Measurements from ENCODE around the gene LRRTM4. TPM values are rescaled to one million over a fixed set of nuclear protein-coding genes. Genes with fewer than 3 reads are reported as not detected.

The LRRTM4 gene
- polyA plus RNA-seq, 1 of the 3 experiments (the other 2 are of a cell fraction), result 0.10 TPM

DNA sequence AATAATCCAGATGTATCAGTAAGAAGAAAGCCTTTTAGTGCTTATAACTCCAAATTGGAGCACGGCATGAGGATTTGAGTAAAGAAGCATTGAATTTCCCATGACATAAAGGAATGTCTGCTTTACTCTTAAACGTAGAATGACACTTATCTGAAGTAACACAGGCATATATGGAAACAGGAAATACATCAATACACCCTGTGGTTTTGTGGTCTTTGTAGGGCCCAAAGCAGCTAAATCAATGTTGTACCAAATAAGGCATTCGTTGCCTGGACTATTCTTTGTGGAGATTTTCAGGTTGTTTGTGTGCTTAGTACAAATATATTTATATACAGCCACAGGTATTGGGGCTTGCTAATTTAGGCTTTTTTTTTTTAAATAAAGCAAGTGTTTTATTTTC, 660.5 kb downstream of the LRRTM4 start:
- Histone ChIP-seq H3K9me2 (no peaks in the 10 kb centered on the region), H3K79me2 (ENCODE audit: insufficient read depth) (no peaks in the 10 kb centered on the region), H3F3A (replicated peaks; ENCODE audit: insufficient read depth) (no peaks in the 10 kb centered on the region), H3K9ac (no peak overlapping the region), H4K20me1 (ENCODE audit: insufficient read depth) (no peaks in the 10 kb centered on the region), H3K4me3 (ENCODE audit: low read depth in 2 of 2, low read length in 1 of 2) (no peak overlapping the region), H3K4me1 (ENCODE audit: control insufficient read depth in 1 of 2, insufficient read depth in 2 of 2, low read depth in 1 of 2, low read length in 1 of 2) (no peaks in the 10 kb centered on the region), H3K36me3 (replicated peaks in 1 of 2; ENCODE audit: control insufficient read depth in 1 of 2, insufficient read depth in 2 of 2, low read length in 1 of 2) (no peaks in the 10 kb centered on the region), H3K27me3 (ENCODE audit: insufficient read depth) (no peaks in the 10 kb centered on the region), H3K27ac (ENCODE audit: low read depth in 2 of 2, low read length in 1 of 2) (no peak overlapping the region), H3K9me3 (no peaks in the 10 kb centered on the region), H3K4me2 (no peak overlapping the region), H2AFZ (ENCODE audit: low read depth) (no peak overlapping the region)
- ChIA-PET CTCF (no interaction called here), POLR2A (no interaction called here)
- WGBS (ENCODE audit: low lambda C conversion rate), result 26% methylated on average over 3 of the region's 3 CpGs
- no peak for DNase-seq
- TF ChIP-seq, protein P1, sequence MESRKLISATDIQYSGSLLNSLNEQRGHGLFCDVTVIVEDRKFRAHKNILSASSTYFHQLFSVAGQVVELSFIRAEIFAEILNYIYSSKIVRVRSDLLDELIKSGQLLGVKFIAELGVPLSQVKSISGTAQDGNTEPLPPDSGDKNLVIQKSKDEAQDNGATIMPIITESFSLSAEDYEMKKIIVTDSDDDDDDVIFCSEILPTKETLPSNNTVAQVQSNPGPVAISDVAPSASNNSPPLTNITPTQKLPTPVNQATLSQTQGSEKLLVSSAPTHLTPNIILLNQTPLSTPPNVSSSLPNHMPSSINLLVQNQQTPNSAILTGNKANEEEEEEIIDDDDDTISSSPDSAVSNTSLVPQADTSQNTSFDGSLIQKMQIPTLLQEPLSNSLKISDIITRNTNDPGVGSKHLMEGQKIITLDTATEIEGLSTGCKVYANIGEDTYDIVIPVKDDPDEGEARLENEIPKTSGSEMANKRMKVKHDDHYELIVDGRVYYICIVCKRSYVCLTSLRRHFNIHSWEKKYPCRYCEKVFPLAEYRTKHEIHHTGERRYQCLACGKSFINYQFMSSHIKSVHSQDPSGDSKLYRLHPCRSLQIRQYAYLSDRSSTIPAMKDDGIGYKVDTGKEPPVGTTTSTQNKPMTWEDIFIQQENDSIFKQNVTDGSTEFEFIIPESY (IDR thresholded peaks at IDR 0.05; ENCODE audit: borderline replicate concordance, low read depth), result no peak
- TF ChIP-seq GATA2 (CRISPR knock-in tag; IDR thresholded peaks at IDR 0.05), result no peak
- no peak for TF ChIP-seq RCOR1 (IDR thresholded peaks at IDR 0.05; ENCODE audit: low read length)

DNA sequence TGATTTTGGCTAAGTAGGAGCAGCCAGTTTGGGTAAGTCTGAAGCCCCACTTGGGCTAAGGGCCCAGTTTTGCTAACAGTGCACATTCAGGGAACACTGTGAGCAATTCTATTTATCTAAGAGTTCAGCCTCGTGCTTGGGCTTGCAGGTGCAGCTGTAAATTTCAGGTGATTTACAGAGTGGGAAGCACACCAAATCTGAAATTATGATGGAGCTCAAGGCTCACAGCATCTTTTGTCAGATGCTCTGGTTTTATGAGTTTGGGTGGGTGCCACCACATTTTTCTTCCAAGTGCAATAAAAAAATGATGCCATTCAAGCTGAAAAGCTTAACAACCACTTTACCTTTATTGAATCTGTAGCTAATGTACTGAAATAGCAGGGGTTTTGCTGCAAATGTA, 671.2 kb downstream of the LRRTM4 start:
- H3K4me2 ChIP-seq, result no peak overlapping the region
- DNase-seq, result no peak
- 29% methylated on average over 1 of the region's 1 CpG for WGBS (ENCODE audit: low lambda C conversion rate)
- H3K4me1 ChIP-seq (ENCODE audit: control insufficient read depth in 1 of 2, insufficient read depth in 2 of 2, low read depth in 1 of 2, low read length in 1 of 2), result no peaks in the 10 kb centered on the region; a peak in 2 of 4 replicates
- H2AFZ ChIP-seq (ENCODE audit: low read depth), result no peak overlapping the region
- ChIA-PET CTCF (no interaction called here), POLR2A (no interaction called here)
- H4K20me1 ChIP-seq (ENCODE audit: insufficient read depth), result no peaks in the 10 kb centered on the region
- H3K27ac ChIP-seq (ENCODE audit: low read depth in 2 of 2, low read length in 1 of 2), result no peak overlapping the region
- TF ChIP-seq YY1 (IDR thresholded peaks at IDR 0.05; ENCODE audit: low read depth) (no peak), SIN3A (IDR thresholded peaks at IDR 0.05; ENCODE audit: borderline replicate concordance, low read depth, low read length) (no peak), MXI1 (IDR thresholded peaks at IDR 0.05; ENCODE audit: low read depth, low read length) (no peak), TCF12 (IDR thresholded peaks at IDR 0.05) (no peak), EZH2phosphoT487 (IDR thresholded peaks at IDR 0.05; ENCODE audit: borderline replicate concordance, low read depth) (no peak), NRF1 (IDR thresholded peaks at IDR 0.05; ENCODE audit: low read depth, low read length) (no peak), RCOR1 (IDR thresholded peaks at IDR 0.05; ENCODE audit: low read length) (no peak), MEF2A (IDR thresholded peaks at IDR 0.05; ENCODE audit: borderline replicate concordance, low read depth) (no peak)
- TF ChIP-seq, protein P1 (IDR thresholded peaks at IDR 0.05; ENCODE audit: borderline replicate concordance, low read depth), result no peak
- H3K27me3 ChIP-seq (ENCODE audit: insufficient read depth), result no peaks in the 10 kb centered on the region
- no peaks in the 10 kb centered on the region for H3K9me2 ChIP-seq
- no peaks in the 10 kb centered on the region for H3K36me3 ChIP-seq (replicated peaks in 1 of 2; ENCODE audit: control insufficient read depth in 1 of 2, insufficient read depth in 2 of 2, low read length in 1 of 2)
- no peaks in the 10 kb centered on the region for H3K9me3 ChIP-seq
- H3K79me2 ChIP-seq (ENCODE audit: insufficient read depth), result no peaks in the 10 kb centered on the region
- H3F3A ChIP-seq (replicated peaks; ENCODE audit: insufficient read depth), result no peaks in the 10 kb centered on the region
- H3K9ac ChIP-seq, result no peak overlapping the region
- H3K4me3 ChIP-seq (ENCODE audit: low read depth in 2 of 2, low read length in 1 of 2), result no peak overlapping the region

All from SK-N-SH (cell line).